Measurements from ENCODE around the gene KMT2E. TPM values are rescaled to one million over a fixed set of nuclear protein-coding genes. Genes with fewer than 3 reads are reported as not detected.

KMT2E gene
- total RNA-seq, 1 experiment from 2014 or later = 38.2 TPM

- peak overlapping the region; percentile 95; the same call in 1 of the 2 replicates for H3K4ac ChIP-seq (ENCODE audit: low read depth, low read length)
- TF ChIP-seq CTCF (conservative IDR thresholded peaks at IDR 0.05) = peak; percentile 62
- H3K9ac ChIP-seq (ENCODE audit: extremely low read depth, insufficient read length, low read length) = peak overlapping the region; percentile 97
- peak overlapping the region; percentile 100 for H3K27ac Mint-ChIP-seq
- no peak overlapping the region for H2BK15ac ChIP-seq (ENCODE audit: low read depth, low read length)
- H3K4me1 Mint-ChIP-seq = peaks cover 37 to 41% of the 10 kb centered on the region in 2 experiments
- H3K4me3 Mint-ChIP-seq = peak overlapping the region; percentile 99 to 100
- peaks cover 58% of the 10 kb centered on the region for H3K79me2 ChIP-seq (ENCODE audit: insufficient read depth, low read length)
- no CpG with 5 or more reads among the region's 39 CpGs for WGBS (ENCODE audit: extremely low coverage, insufficient read length, low lambda C conversion rate)
- H4K5ac ChIP-seq (ENCODE audit: insufficient read length, low read depth, low read length) = peak overlapping the region; percentile 100
- H3K9me3 Mint-ChIP-seq = peaks cover 2 to 6% of the 10 kb centered on the region in 2 experiments; a peak in 4 of 5 replicates
- DNase-seq = peak; percentile 89
- no peaks in the 10 kb centered on the region for H3K79me1 ChIP-seq (ENCODE audit: insufficient read depth, low read depth, low read length, poor library complexity, severe bottlenecking)
- no peaks in the 10 kb centered on the region; the same call in 1 of the 2 replicates for H3K27me3 Mint-ChIP-seq (ENCODE audit: low read depth)
- peak overlapping the region; percentile 97 for H2AK5ac ChIP-seq (ENCODE audit: insufficient read length, low read length)
- no peaks in the 10 kb centered on the region for H3K27me3 ChIP-seq (ENCODE audit: insufficient read depth, low read length)
- H3K4me1 ChIP-seq (ENCODE audit: insufficient read depth, low read length) = no peaks in the 10 kb centered on the region; the same call in 1 of the 2 replicates
- H2BK20ac ChIP-seq (ENCODE audit: low read depth, low read length, poor library complexity, severe bottlenecking) = no peak overlapping the region
- H4K91ac ChIP-seq (ENCODE audit: insufficient read length, low read depth, low read length) = peak overlapping the region; percentile 97
- peak overlapping the region; percentile 100 for H4K8ac ChIP-seq (replicated peaks; ENCODE audit: insufficient read length, low read depth, low read length)
- H3K4me2 ChIP-seq (ENCODE audit: insufficient read depth, insufficient read length, low read length) = peak overlapping the region; percentile 89
- H3T11ph ChIP-seq (ENCODE audit: low read length) = peak overlapping the region; percentile 86
- H4K20me1 ChIP-seq (ENCODE audit: control insufficient read depth, insufficient read depth, insufficient read length) = no peaks in the 10 kb centered on the region
- H3K9me3 ChIP-seq (ENCODE audit: control insufficient read depth, low read depth, low read length) = no peaks in the 10 kb centered on the region
- peak overlapping the region; percentile 99 for H3K27ac ChIP-seq (ENCODE audit: insufficient read length, low read depth, low read length)
- H2BK12ac ChIP-seq (ENCODE audit: insufficient read length, low read depth, low read length) = peak overlapping the region; percentile 47
- H3K14ac ChIP-seq (ENCODE audit: insufficient read depth, low read length) = peak overlapping the region; percentile 99
- H2BK5ac ChIP-seq (ENCODE audit: insufficient read length, low read length) = peak overlapping the region; percentile 100
- H2BK120ac ChIP-seq (ENCODE audit: low read depth, low read length, poor library complexity, severe bottlenecking) = peak overlapping the region; percentile 89
- H2AFZ ChIP-seq (ENCODE audit: low read length) = no peak overlapping the region
- peaks cover 11 to 30% (median 17%) of the 10 kb centered on the region in 3 experiments for H3K36me3 Mint-ChIP-seq (ENCODE audit: insufficient read depth in 1 of 3, low read depth in 3 of 3)
- H3K23me2 ChIP-seq (ENCODE audit: insufficient read length, low read depth, low read length, poor library complexity, severe bottlenecking) = peaks cover 7% of the 10 kb centered on the region
- H3K56ac ChIP-seq (ENCODE audit: insufficient read length, low read depth, low read length) = peak overlapping the region; percentile 98
- H3K18ac ChIP-seq (ENCODE audit: insufficient read length, low read depth, low read length) = peak overlapping the region; percentile 99
- H3K23ac ChIP-seq (ENCODE audit: insufficient read length, low read depth, low read length) = peak overlapping the region; percentile 91
These were observed 687 bp upstream of the KMT2E start for GRCh38 chr7:105013221-105013815.
